Activated CD8-positive, alpha-beta memory T cell treated with anti-CD3 and anti-CD28 coated beads, Interleukin-2, amount 50 U/mL, for 24 hours (primary cell): ENCODE results near the gene SLC1A2.

Experiments used
- DNase-seq: peaks from one replicate; pipeline ENCODE4 v3.0.0-alpha.2; 2020; ENCODE audit errors: extremely low read depth

The SLC1A2 gene

GRCh38 chr11:35419184-35419829, at the start of gene SLC1A2:
Gene SLC1A2 (minus strand): TSS chr11:35419558. CDS start chr11:35418966, 592 bp downstream.
- DNase-seq = no peak

- no peak for DNase-seq
These were observed 46.7 kb upstream of the SLC1A2 start for GRCh38 chr11:35466058-35466457.

- DNase-seq = no peak
These were observed 45.0 kb upstream of the SLC1A2 start for GRCh38 chr11:35464308-35464707.

DNA sequence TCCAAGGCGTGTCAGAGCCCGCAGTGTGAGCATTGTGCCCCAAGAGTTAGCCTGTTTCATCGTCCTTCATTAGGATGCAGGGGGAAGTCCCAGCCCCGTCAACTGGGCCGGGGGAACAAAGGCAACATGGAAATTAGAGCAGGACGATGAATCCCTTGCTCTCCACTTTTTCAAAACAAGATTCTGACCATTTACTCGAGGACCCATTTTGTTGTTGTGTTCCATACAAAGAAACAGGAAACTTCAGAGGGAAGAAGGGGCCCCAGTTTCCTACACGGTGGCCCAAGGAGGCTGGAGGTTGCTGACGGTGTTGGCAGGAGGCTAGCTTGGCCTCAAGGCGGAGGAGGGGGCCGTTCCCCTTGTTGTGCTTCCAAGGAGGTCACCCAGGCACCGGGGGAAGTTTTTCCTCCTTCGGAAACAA, 44.0 kb upstream of the SLC1A2 start:
- DNase-seq = no peak

DNA sequence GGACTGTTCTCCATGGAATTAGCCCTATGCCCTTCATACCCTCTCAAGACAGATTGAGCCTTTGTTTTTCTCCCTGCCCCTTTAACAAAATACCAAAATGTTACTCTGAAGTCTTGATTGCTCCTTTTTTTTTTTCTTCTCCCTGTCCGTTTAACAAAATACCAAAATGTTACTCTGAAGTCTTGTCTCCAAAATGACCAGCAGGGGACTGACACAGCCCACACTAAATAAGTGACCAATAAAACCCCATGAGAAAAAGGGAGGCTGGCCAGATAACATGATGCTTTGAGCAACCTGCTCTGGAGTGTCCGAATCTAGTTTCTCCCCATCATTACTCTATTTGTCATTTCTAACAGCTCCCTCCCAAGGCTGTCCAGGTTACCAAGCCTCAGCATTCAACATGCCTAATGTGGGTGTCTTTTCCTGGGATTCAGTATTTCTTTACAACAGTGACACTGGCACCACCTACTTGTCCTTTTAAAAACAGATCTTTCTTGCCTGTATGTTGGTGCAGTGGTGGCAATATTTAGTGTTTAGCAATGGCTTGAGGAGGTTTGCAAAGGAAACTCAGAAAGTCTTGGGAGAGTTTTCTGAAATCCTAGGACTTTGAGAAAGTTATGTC, 42.7 kb upstream of the SLC1A2 start:
- no peak for DNase-seq

- DNase-seq = no peak
These were observed 40.1 kb upstream of the SLC1A2 start for GRCh38 chr11:35459489-35459888.

GRCh38 chr11:35458846-35459245, 39.5 kb upstream of the SLC1A2 start:
- DNase-seq = no peak

DNA sequence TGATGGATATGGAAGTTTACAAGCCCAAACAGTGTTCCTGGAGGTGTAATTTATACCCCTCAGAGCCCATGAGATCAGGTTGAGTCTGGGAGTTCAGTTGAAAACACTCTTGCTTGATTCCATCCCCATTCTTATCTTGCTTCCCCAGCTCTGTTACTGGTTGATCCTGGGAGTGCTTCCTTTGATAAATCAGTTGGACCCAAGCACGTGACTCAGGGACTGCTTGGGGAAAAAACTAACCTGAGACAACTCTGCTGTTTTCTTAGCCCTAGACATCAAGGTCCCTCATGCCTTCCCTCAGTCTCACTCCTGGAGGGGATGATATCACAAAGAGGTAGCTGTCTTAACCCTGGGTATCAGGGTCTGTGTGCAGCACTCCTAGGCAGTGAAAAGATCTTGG, 35.0 kb upstream of the SLC1A2 start:
- no peak for DNase-seq

GRCh38 chr11:35436581-35437250, 17.4 kb upstream of the SLC1A2 start:
- DNase-seq = no peak

DNA sequence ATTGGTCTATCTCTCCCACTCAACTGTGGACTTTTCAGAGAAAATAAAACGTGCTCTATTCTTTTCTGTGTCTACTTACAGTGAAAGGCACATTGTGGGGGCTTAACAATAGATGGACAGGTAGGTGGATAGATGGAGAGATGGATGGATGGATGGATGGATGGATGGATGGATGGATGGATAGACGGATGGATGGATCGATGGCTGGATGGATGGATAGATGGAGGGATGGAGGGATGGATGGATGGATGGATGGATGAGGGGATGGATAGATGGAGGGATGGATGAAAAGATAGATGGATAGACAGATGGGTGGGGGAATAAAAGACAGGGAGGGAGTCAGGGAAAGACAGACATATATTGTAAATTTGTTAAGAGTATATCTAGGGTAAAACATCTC, 14.2 kb upstream of the SLC1A2 start:
- DNase-seq = no peak

GRCh38 chr11:35432464-35432863, 13.1 kb upstream of the SLC1A2 start:
- no peak for DNase-seq

- no peak for DNase-seq
These were observed 7.7 kb upstream of the SLC1A2 start for GRCh38 chr11:35427071-35427470.

DNA sequence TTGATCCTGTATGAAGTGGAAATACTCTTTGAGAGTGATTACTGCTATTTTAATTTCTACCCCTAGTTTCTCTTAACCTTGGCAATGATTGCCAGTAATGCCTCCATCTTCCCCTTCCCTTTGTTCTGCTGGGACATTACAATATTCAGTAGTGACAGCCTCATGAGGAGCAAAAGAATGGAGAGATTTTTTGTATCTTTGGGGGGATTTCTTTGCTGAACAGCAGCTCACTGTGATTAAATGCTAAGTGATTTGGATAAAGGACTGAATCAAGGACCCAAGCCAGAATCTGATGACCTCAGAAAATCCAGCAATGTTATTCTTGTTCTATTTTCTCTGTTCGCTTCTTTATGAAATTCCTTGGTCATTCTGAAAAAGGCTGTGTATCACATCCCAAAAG, 7.0 kb upstream of the SLC1A2 start:
- no peak for DNase-seq

- no peak for DNase-seq
These were observed 6.3 kb upstream of the SLC1A2 start for GRCh38 chr11:35425603-35426212.

GRCh38 chr11:35424157-35424940, 5.0 kb upstream of the SLC1A2 start:
- DNase-seq = no peak

DNA sequence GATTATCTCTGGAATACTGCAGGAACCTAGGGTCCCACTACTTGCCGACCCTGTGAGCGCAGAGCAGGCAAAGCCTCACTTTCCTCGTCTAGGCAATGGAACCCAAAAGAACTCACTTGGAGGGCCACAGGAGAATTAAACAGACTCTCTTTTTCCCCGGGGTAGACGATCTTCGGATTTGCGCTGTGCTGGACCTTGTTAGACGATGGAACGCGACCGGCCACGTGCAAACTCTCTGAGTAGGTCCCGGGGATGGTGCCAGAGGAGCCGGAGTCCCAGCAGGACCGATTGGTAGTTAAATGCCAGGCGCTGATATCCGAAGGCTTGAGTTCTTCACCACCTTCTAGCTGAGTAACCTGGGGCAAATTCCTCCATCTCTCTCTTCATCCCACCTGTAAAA, 1.0 kb upstream of the SLC1A2 start:
- no peak for DNase-seq

GRCh38 chr11:35419830-35420333, 524 bp upstream of the SLC1A2 start:
- DNase-seq = no peak

DNA sequence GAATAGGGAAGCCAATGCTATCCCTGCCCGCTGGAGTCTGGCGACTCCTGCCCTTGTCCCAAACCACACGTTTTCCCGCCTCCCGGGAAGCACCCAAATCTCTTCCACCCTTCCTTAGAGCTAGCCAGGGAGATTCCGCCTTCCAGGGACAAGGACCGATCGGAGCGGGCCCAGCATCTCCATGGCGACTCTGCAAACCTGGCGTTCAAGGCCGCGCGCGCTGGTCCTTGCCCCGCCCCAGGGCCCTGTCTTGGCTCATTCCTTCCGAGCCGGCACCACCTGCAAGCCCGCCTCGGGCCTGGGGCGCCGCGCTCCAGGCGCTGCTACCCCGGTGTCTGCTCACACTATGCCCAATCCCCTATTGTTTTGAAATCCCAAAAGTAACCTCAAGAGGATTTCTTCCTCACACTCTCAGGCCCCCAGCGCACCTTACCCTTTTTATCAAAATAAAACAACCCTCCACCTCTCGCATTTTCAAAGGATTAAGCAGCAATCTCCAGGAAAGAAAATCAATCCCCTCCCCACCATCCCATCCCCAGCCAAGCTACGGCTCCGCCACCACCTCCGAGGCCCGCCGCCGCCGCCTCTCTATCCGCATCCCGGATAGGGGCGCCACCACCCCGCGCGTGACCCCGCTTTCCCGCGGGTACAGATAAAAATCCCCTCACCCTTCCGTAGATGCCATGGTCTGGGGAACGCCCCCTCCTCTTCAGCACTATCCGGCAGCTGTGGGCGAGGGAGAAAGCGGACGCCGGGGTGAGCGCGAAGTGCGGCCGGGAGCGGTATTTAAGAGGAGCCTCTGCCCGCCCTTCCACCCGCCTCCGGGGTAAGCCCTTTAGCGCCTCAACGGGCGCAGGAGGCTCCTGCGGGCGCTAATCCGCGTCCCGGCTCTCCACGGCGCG, 825 bp downstream of the SLC1A2 start:
- no peak for DNase-seq

DNA sequence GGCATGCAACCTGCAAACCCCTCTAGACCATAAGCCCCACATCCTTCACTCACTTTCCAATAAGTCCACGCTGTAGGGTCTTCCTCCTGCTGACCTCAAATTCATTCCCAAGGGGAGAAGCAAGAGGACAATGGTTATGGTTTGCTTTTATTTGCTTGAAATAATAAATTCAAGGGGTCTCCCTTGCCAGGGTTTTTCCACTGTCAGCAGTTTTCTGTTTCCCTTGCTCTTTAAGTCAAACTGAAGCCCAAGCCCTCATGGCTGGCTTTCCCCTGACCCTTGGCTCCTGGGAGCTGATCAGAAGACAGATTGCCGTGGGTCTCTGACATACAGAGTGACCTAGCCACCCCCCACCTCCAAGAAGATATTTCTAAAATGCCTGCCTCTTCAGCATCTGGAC, 3.9 kb downstream of the SLC1A2 start:
- DNase-seq = no peak

GRCh38 chr11:35414776-35415175, 4.6 kb downstream of the SLC1A2 start:
- DNase-seq = no peak

- DNase-seq = no peak
These were observed 5.0 kb downstream of the SLC1A2 start for GRCh38 chr11:35414311-35414710.
